HG03565 (cell line): ENCODE measurements around the gene TBC1D22A.

Experiments used
- ATAC-seq: cut with Tn5 transposase; IDR thresholded peaks from one replicate; pipeline ENCODE4 v1.9.1; 2021; ENCODE audit warnings: mild to moderate bottlenecking, moderate library complexity; ENCODE audit not compliant: unreplicated experiment

The TBC1D22A gene

GRCh38 chr22:47052236-47053012 lies 290.0 kb downstream of the TBC1D22A start:
- no peak for ATAC-seq

DNA sequence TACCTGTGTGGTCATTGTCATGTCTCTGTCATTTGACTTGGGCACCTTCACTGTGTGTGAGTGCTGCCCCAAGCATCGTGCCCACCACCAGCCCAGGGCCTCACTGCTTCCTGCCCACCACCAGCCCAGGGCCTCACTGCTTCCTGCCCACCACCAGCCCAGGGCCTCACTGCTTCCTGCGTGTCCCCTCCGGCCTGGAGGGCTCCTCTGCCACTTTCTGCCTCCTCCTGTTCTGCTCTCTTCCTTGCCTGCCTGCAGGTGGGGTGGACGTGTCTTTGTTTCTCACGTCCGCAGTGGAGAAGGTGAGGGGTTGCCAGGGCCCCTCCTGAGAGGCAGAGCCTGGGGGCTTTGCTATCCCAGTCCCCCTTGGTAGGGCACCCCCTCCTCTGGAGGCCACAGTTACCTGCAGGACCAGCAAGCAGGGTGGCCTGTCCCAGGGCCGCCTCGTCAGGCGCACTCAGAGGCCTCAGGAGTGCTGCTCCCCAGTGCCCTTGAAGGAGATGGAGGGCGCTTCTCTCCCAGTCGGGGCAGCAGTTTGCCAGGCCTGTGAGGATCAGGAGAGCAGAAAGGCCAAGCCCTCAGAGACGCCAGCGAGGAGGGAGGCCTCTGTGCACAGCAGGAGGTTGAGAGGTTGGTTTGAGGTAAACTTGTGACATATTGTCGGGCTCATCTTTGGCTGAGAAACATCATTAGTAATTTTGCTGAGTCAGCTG lies 290.7 kb downstream of the TBC1D22A start:
- ATAC-seq: no peak

GRCh38 chr22:47053726-47054141 lies 291.3 kb downstream of the TBC1D22A start:
- ATAC-seq: no peak

DNA sequence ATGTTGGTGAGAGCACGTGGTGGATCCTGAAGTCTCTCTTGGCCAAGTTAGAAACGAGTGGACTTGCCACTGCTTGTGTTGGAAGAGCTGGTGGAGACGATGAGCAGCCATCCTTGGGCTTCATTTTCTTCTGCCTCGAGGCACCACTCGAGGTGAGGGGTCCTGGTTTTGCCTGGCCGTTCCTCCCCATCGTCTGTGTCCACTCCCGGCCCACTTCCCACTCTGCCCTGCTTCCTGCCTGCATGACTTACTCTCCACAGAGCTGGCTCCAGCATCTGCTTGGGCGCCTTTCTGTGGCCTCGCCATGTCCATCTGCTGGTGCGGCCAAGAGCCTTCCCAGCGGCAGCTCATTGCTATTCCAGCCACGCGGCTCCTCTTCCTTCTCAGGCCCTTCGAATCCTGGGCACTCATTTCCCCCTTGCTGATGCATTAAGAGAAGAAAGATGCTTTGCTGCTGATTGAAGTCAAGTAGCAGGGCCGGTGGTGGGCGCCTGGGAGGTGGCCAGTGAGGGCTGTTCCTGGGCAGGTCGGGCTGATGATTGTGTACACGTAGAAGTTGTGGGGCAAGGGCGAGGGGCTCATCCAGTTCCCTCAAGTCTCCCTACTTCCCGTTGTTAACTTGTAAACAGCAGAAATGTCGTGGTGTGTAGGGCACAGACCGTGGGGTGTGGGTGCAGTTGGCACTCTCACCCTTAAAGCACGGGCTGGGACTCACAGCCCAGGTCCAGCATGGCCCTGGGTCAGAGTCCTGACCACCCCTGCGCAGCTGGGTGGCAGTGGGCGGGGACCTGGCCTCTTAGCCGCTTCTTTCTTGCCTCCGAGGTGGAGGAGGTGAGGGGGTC lies 292.0 kb downstream of the TBC1D22A start:
- no peak for ATAC-seq

GRCh38 chr22:47055073-47055355 lies 292.6 kb downstream of the TBC1D22A start:
- ATAC-seq: no peak

DNA sequence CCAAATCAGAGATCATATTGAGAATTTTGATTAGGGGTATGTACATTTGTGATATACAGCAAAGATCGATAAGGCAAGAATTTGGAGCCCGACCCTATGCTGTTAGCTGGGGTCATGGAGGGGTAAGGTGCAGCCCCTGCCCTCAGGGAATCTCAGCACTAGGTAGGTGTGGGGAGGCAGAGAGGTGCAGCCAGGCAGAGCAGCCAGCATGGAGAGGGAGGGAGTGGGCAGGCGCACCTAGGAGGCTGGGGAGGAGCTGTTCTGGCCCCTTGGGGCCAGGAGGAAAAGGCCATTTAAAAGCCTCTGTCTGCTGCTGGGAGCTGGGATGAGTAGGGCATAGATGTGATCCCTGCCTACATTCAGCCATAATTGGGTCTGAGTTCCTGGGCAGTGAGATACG lies 293.0 kb downstream of the TBC1D22A start:
- ATAC-seq: no peak

DNA sequence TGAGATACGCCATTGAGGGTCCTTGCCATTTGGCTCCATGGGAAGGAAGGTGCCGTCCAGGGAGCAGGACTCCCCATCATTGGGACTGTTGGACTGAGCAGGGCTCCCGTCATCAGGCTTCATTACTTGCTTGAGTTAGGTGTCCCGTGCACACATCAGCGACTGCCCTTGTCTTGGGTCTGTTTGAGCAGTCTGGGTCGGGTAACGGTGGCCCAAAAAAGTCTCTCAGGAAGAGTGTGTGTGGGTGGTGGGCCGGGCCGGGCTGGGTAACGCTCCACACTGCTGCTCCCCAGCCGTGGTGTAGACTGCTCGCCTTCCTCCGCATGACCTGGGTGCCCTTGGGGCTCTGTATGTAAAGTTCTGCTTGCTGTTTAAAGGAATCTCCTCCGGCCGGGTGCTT lies 293.5 kb downstream of the TBC1D22A start:
- ATAC-seq: no peak

DNA sequence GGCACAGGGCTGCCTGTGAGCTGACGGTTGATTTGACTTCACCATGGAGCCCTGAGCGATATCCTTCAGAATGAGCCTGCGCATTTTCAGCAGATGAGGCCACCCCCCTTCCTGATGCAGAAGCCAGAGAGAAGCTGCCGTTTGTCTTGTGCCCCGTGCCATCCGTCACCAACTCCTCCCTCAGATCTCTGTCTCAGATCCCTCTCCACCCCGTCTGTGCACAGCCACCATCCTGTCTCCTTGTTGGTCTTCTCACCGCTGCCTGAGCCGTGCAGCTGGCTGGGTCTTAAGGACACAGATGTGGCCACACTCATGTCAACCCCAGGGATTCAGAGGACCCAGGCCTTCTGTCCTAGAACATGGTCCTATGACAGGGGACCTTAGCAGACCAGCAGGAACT lies 293.9 kb downstream of the TBC1D22A start:
- ATAC-seq: no peak

- ATAC-seq: no peak
These were observed 294.5 kb downstream of the TBC1D22A start for GRCh38 chr22:47056776-47057470.

- no peak for ATAC-seq
These were observed 295.6 kb downstream of the TBC1D22A start for GRCh38 chr22:47057916-47058585.

GRCh38 chr22:47059076-47059475 lies 296.6 kb downstream of the TBC1D22A start:
- ATAC-seq: no peak

DNA sequence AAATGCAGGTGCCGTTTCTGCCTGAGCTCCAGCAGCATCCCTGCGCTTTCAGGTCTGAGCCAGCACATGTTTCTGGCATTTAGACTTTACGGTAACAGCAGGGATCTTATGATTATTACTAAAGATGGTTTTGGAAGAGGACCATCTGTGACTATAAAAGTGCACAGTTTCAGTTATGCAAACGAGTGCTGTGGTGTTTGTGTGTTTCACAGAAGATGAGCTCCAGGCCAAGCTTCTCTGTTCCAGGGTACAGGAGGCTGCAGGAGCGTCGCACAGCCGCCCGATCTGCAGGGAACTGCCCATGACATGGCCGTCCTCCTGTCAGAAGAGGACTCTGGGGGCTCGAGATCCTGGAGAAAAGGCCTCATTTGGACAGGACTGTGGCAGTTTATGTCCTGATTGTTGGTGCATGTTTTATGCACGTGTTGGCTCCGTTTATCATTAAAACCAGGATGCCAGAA lies 297.3 kb downstream of the TBC1D22A start:
- no peak for ATAC-seq

DNA sequence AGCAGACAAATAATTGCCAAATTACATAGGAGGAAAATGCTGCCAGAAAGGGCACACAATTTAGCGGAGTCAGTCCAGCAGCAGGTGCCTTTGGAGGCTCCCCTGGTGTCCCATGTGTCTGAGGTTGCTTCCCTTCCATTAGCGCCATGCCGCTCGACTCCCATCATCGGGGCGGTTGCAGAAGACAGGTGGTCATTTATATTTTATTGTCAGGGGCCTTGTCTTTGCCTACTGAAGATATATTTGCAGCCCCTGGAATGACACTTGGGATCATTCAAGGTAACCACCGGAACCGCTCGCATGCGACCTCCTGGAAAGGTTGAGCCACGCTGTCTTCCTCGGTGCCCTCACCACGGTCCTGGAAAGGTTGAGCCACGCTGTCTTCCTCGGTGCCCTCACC lies 298.3 kb downstream of the TBC1D22A start:
- ATAC-seq: no peak

GRCh38 chr22:47061226-47061625 lies 298.8 kb downstream of the TBC1D22A start:
- ATAC-seq: no peak

- no peak for ATAC-seq
These were observed 299.7 kb downstream of the TBC1D22A start for GRCh38 chr22:47062126-47062525.

DNA sequence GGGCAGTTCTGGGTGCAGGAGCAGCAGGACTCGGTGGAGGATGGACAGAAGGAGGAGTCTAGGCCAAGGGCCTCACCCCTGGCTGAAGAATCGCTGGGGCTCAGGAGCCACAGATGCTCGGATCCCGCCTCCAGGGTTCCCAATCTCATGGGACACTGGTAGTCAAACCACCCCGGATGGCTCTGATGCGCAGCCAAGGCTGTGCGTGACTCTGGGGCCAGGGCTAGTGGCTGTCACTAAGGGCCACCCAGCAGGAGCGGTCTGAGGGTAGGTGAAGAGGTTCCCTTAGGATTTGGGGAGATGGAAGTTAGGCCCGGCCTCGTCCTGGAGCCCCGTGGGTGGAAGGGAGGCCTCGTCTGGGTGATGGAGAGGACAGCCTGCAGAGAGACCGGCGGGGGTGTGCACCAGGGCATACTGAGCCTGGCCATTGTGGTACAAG lies 300.6 kb downstream of the TBC1D22A start:
- ATAC-seq: no peak

DNA sequence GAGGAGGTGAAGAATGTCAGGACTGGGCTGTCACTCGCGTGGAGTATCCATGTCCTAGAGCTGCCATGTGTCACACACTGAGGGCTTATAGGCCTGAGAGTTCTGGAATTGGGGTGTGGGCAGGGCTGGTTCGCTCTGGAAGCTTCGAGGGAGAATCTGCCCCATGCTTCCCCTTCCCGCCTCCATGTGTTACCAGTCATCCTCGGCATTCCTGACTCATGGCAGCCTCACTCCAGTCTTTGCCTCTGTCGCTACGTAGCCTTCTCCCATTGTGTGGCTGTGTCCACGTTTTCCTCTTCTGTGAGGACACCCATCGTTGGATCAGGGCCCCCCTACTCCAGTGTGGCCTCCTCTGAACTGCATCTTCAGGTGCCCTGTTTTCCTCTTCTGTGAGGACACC lies 301.2 kb downstream of the TBC1D22A start:
- no peak for ATAC-seq

DNA sequence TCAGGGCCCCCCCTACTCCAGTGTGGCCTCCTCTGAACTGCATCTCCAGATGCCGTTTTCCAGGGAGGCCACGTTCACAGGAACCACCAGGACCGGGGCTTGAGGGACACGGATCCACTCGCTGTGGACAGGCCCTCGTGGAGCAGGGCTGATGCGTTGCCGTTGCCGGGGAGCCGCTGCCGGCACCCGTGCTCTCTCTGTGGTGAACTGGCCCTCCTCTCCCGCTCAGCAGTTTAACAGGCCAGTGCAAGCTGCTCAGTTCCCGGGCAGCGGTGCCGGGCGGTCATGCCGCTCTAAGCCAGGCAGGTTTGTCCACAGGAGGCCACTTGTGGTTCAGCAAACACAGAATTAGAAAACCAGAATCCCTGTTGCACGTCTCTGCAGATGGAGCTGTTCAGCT lies 301.6 kb downstream of the TBC1D22A start:
- ATAC-seq: no peak

GRCh38 chr22:47064416-47064815 lies 302.0 kb downstream of the TBC1D22A start:
- ATAC-seq: no peak
